DND-41 (cell line): ENCODE results near the gene KLC1.

Source experiments
- ATAC-seq: fragments of 200-7000 bp; cut with Tn5 transposase; 3 replicates; pipeline ENCODE4 v1.9.1; 2021; ENCODE audit warnings: low read depth; ENCODE audit not compliant: insufficient read depth
- DNase-seq: peaks from one replicate; pipeline ENCODE4 v3.0.0-alpha.2; 2020
- H2AFZ ChIP-seq: 2 replicates; pipeline ENCODE4 v1.6.0; 2012; ENCODE audit warnings: low read depth, low read length
- H3K27ac ChIP-seq: 2 replicates; pipeline ENCODE4 v1.5.1; 2012; ENCODE audit warnings: low read length, inconsistent platforms
- H3K27me3 ChIP-seq: fragments of 200-600 bp; sonication (generic); 2 replicates; pipeline ENCODE4 v1.6.0; 2012; ENCODE audit warnings: low read length, mild to moderate bottlenecking, inconsistent platforms; ENCODE audit not compliant: insufficient read depth, poor library complexity
- H3K36me3 ChIP-seq: 2 replicates; pipeline ENCODE4 v1.5.1; 2012; ENCODE audit warnings: low read length, inconsistent platforms; ENCODE audit not compliant: insufficient read depth
- H3K4me1 ChIP-seq: 2 replicates; pipeline ENCODE4 v1.5.1; 2012; ENCODE audit warnings: mild to moderate bottlenecking, low read length; ENCODE audit not compliant: insufficient read depth
- H3K4me2 ChIP-seq: 2 replicates; pipeline ENCODE4 v1.6.0; 2012; ENCODE audit warnings: mild to moderate bottlenecking, moderate library complexity, low read length, inconsistent platforms; ENCODE audit not compliant: insufficient read depth
- H3K4me3 ChIP-seq, 2 experiments: fragments of 200-600 bp in 1 of 2; shearing (Covaris generic) in 1 of 2; 2 replicates each; pipeline ENCODE4 v1.5.1; 2012 to 2016; ENCODE audit warnings: inconsistent platforms in 2 of 2, low read length in 2 of 2, mild to moderate bottlenecking in 2 of 2, low read depth in 1 of 2, moderate library complexity in 1 of 2
- H3K79me2 ChIP-seq: 2 replicates; pipeline ENCODE4 v1.6.0; 2012; ENCODE audit warnings: low read length, inconsistent platforms; ENCODE audit not compliant: insufficient read depth
- H3K9ac ChIP-seq: 2 replicates; pipeline ENCODE4 v1.6.0; 2012; ENCODE audit warnings: low read depth, mild to moderate bottlenecking, inconsistent platforms, low read length, moderate library complexity
- H3K9me3 ChIP-seq: 2 replicates; pipeline ENCODE4 v1.5.1; 2012; ENCODE audit warnings: low read length, moderate library complexity, mild to moderate bottlenecking, inconsistent platforms; ENCODE audit not compliant: insufficient read depth, severe bottlenecking
- H4K20me1 ChIP-seq: 2 replicates; pipeline ENCODE4 v1.6.0; 2012; ENCODE audit warnings: low read length; ENCODE audit not compliant: insufficient read depth
- CTCF ChIP-seq: IDR thresholded peaks from 2 replicates; pipeline ENCODE4 v1.5.1; 2012; ENCODE audit warnings: borderline replicate concordance, low read length, moderate library complexity, mild to moderate bottlenecking; ENCODE audit not compliant: poor library complexity, severe bottlenecking; ENCODE audit errors: extremely low read depth
- EZH2 ChIP-seq: IDR thresholded peaks from 3 replicates; pipeline ENCODE4 v1.6.1; 2012; ENCODE audit warnings: borderline replicate concordance, low read depth, mild to moderate bottlenecking, moderate library complexity, low read length, inconsistent platforms; ENCODE audit not compliant: severe bottlenecking

Gene KLC1

GRCh38 chr14:103738166-103738565, 109.2 kb downstream of the KLC1 start:
- Histone ChIP-seq H3K9me3 (no peaks in the 10 kb centered on the region), H3K4me3 (no peak overlapping the region), H3K36me3 (peaks cover 4% of the 10 kb centered on the region; the same call in 1 of the 2 replicates), H3K27ac (no peak overlapping the region), H3K9ac (no peak overlapping the region), H3K27me3 (no peaks in the 10 kb centered on the region), H3K4me2 (no peak overlapping the region), H3K79me2 (no peaks in the 10 kb centered on the region), H2AFZ (no peak overlapping the region), H3K4me1 (no peaks in the 10 kb centered on the region), H4K20me1 (no peaks in the 10 kb centered on the region)
- TF ChIP-seq CTCF (no peak), EZH2 (no peak)
- DNase-seq (no peak), ATAC-seq (no peak)

- Histone ChIP-seq H4K20me1 (no peaks in the 10 kb centered on the region), H3K4me2 (no peak overlapping the region), H3K4me3 (no peak overlapping the region), H2AFZ (no peak overlapping the region), H3K27ac (no peak overlapping the region), H3K27me3 (no peaks in the 10 kb centered on the region), H3K79me2 (no peaks in the 10 kb centered on the region), H3K36me3 (no peaks in the 10 kb centered on the region), H3K9me3 (no peaks in the 10 kb centered on the region), H3K9ac (no peak overlapping the region), H3K4me1 (no peaks in the 10 kb centered on the region)
- TF ChIP-seq EZH2, result no peak
- TF ChIP-seq CTCF, result no peak
- DNase-seq (no peak), ATAC-seq (no peak)
Measured at GRCh38 chr14:103738701-103739451, 109.9 kb downstream of the KLC1 start.

DNA sequence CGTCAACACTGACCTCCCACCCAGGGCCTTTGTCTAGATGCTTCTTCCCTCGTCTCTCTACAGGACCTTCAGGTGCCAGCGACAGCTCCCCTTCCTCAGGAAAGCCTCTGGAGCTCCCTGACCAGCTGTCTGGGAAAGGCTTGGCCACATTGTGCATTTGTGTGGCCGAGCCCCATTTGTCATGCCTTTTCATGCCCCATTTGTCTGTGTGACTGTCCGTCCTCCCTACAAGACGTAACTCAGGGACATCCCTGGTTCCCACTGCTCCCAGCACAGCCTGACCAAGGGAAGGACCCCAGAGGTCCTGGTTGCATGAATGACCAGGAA, 110.4 kb downstream of the KLC1 start:
- TF ChIP-seq EZH2, result no peak
- no peak for TF ChIP-seq CTCF
- no peak for DNase-seq
- no peaks in the 10 kb centered on the region for H4K20me1 ChIP-seq
- no peak overlapping the region for H3K4me2 ChIP-seq
- no peaks in the 10 kb centered on the region for H3K27me3 ChIP-seq
- no peaks in the 10 kb centered on the region for H3K9me3 ChIP-seq
- no peak overlapping the region for H3K9ac ChIP-seq
- no peak for ATAC-seq
- no peaks in the 10 kb centered on the region for H3K4me1 ChIP-seq
- H2AFZ ChIP-seq, result no peak overlapping the region
- H3K36me3 ChIP-seq, result no peaks in the 10 kb centered on the region
- no peak overlapping the region for H3K27ac ChIP-seq
- no peak overlapping the region for H3K4me3 ChIP-seq
- no peaks in the 10 kb centered on the region for H3K79me2 ChIP-seq
